ENCODE data around the gene GABRB3.

DNA sequence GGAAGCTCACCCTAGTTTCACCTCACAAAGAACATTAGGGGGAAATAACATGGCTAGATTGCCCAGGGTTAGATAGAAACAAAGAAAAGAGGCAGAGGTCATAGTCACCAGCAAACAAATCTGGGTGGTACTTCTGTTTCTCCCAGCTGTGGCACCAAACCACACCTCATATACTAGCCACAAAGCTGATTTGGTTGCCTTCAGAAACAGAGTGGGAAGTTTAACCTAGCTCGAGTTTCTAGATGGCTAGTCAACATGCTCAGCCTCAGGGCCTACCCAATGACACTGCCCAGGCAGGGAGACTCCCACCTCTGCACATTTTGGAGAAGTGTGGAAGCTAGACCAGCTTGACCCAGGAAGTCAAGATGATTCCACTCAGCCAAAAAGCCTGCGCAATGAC is 174.2 kb downstream of the GABRB3 start:
- TF ChIP-seq TCF7L2 (IDR thresholded peaks at IDR 0.05; ENCODE audit: low read depth, low read length) (no peak), POLR2AphosphoS5 (IDR thresholded peaks at IDR 0.05; ENCODE audit: low read depth, low read length) (no peak), SIN3A (IDR thresholded peaks at IDR 0.05; ENCODE audit: borderline replicate concordance, insufficient read depth, low read depth, low read length) (no peak)
- TF ChIP-seq, protein P1, sequence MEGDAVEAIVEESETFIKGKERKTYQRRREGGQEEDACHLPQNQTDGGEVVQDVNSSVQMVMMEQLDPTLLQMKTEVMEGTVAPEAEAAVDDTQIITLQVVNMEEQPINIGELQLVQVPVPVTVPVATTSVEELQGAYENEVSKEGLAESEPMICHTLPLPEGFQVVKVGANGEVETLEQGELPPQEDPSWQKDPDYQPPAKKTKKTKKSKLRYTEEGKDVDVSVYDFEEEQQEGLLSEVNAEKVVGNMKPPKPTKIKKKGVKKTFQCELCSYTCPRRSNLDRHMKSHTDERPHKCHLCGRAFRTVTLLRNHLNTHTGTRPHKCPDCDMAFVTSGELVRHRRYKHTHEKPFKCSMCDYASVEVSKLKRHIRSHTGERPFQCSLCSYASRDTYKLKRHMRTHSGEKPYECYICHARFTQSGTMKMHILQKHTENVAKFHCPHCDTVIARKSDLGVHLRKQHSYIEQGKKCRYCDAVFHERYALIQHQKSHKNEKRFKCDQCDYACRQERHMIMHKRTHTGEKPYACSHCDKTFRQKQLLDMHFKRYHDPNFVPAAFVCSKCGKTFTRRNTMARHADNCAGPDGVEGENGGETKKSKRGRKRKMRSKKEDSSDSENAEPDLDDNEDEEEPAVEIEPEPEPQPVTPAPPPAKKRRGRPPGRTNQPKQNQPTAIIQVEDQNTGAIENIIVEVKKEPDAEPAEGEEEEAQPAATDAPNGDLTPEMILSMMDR (IDR thresholded peaks at IDR 0.05), result no peak

All from Panc1 (cell line).